ENCODE measurements around the gene SDHB.

Gene SDHB

GRCh38 chr1:16996845-16997244, 57.0 kb downstream of the SDHB start:
- H3K27ac ChIP-seq, result no peak overlapping the region
- no peak for TF ChIP-seq CTCF (conservative IDR thresholded peaks at IDR 0.05)
- TF ChIP-seq ZFX (IDR thresholded peaks at IDR 0.05), result no peak

- no peak for TF ChIP-seq ZFX (IDR thresholded peaks at IDR 0.05)
- no peak for TF ChIP-seq CTCF (conservative IDR thresholded peaks at IDR 0.05)
These were observed 60.3 kb downstream of the SDHB start for GRCh38 chr1:16993521-16994038.

GRCh38 chr1:16992675-16993074, 61.2 kb downstream of the SDHB start:
- no peak for TF ChIP-seq ZFX (IDR thresholded peaks at IDR 0.05)
- no peak for TF ChIP-seq CTCF (conservative IDR thresholded peaks at IDR 0.05)

More at GRCh38 chr1:16993521-16994038, 60.3 kb downstream of the SDHB start:
- H3K27ac ChIP-seq, result no peak overlapping the region

GRCh38 chr1:16992102-16992501, 61.7 kb downstream of the SDHB start:
- no peak overlapping the region for H3K27ac ChIP-seq
- TF ChIP-seq ZFX (IDR thresholded peaks at IDR 0.05), result no peak
- TF ChIP-seq CTCF (conservative IDR thresholded peaks at IDR 0.05), result no peak

More at GRCh38 chr1:16992675-16993074, 61.2 kb downstream of the SDHB start:
- no peak overlapping the region for H3K27ac ChIP-seq

- no peak overlapping the region for H3K27ac ChIP-seq
- TF ChIP-seq ZFX (IDR thresholded peaks at IDR 0.05) (no peak), CTCF (conservative IDR thresholded peaks at IDR 0.05) (no peak)
These were observed 62.3 kb downstream of the SDHB start for GRCh38 chr1:16991571-16991970.

- H3K27ac ChIP-seq, result no peak overlapping the region
- TF ChIP-seq ZFX (IDR thresholded peaks at IDR 0.05) (no peak), CTCF (conservative IDR thresholded peaks at IDR 0.05) (no peak)
These were observed 64.0 kb downstream of the SDHB start for GRCh38 chr1:16989676-16990391.

GRCh38 chr1:16988210-16988609, 65.6 kb downstream of the SDHB start:
- TF ChIP-seq ZFX (IDR thresholded peaks at IDR 0.05) (no peak), CTCF (conservative IDR thresholded peaks at IDR 0.05) (no peak)
- no peak overlapping the region for H3K27ac ChIP-seq

Measured in C4-2B (cell line).